ENCODE results near the gene ALG12. TPM values are rescaled to one million over a fixed set of nuclear protein-coding genes. Genes with fewer than 3 reads are reported as not detected.
A peak's percentile ranks its signal among the peaks of the same experiment; 100 is the strongest.

Gene ALG12
- total and polyA plus RNA-seq, 2 of the 8 experiments (the other 6 are each of a cell fraction or from before 2014, with no cell fraction given), result 13.4 to 22.5 TPM

DNA sequence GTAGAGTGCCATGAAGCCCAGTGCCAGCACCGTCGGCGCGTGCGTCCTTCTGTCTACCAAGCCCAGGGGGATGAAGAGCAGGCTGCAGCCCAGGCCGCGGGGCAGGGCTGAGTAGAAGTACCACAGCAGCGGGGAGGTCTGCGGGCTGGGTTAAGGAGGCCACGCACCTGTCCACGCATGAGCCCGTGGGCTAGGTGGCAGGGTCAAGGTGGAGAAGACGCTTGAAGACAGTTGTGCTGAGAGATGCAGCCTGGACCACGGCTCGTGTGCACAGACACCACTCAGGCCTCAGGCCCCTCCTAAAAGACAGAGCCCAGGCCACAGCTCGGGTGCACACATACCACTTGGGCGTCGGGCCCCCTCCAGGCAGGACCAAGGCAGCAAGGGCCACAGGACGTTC, 10.4 kb downstream of the ALG12 start:
- H2AK5ac ChIP-seq (ENCODE audit: low read depth, low read length), result no peak overlapping the region
- WGBS, 2 experiments (ENCODE audit: extremely low coverage in 1 of 2, insufficient coverage in 1 of 2, insufficient read length in 1 of 2, insufficient replicate concordance in 2 of 2, low coverage in 1 of 2, low lambda C conversion rate in 2 of 2, missing lambda C conversion rate in 1 of 2), result 96% methylated on average over 19 of the region's 19 CpGs; no CpG with 5 or more reads in 1 of the 2 experiments
- H2BK15ac ChIP-seq (ENCODE audit: low read length), result no peak overlapping the region
- H2BK120ac ChIP-seq (replicated peaks; ENCODE audit: low read depth, low read length), result no peak overlapping the region
- no peak overlapping the region for H3K14ac ChIP-seq (ENCODE audit: insufficient read length)
- DNase-seq (ENCODE audit: low read depth in 1 of 2, low spot score in 2 of 2) (no peak), FAIRE-seq (no peak)
- H4K91ac ChIP-seq (replicated peaks; ENCODE audit: insufficient read length, low read length), result no peak overlapping the region
- peaks cover 2 to 13% of the 10 kb centered on the region in 2 experiments for H4K20me1 ChIP-seq (replicated peaks in 1 of 2; ENCODE audit: control insufficient read depth in 1 of 2, insufficient read depth in 2 of 2, low read length in 2 of 2)
- H2BK12ac ChIP-seq (ENCODE audit: low read depth, low read length), result no peak overlapping the region
- no peak overlapping the region for H3K23ac ChIP-seq (ENCODE audit: insufficient read length)
- no peak overlapping the region for H3K4me2 ChIP-seq (ENCODE audit: insufficient read depth in 1 of 2, low read depth in 2 of 2, low read length in 2 of 2)
- H3K27ac ChIP-seq (ENCODE audit: low read depth, low read length), result no peak overlapping the region
- no peak overlapping the region for H3K4ac ChIP-seq (replicated peaks; ENCODE audit: insufficient read length, low read depth, low read length)
- H3K27me3 ChIP-seq (replicated peaks in 1 of 4; ENCODE audit: control insufficient read depth in 3 of 4, extremely low read depth in 1 of 4, insufficient read depth in 3 of 4, low read length in 3 of 4), result no peaks in the 10 kb centered on the region
- H3K79me2 ChIP-seq (ENCODE audit: control insufficient read depth in 1 of 2, insufficient read depth in 2 of 2, low read length in 2 of 2), result no peaks in the 10 kb centered on the region
- H3K9me3 ChIP-seq (ENCODE audit: insufficient read depth in 2 of 2, low read depth in 1 of 2, low read length in 1 of 2), result no peaks in the 10 kb centered on the region; a peak in 1 of 4 replicates
- H3K9ac ChIP-seq (replicated peaks in 1 of 4; ENCODE audit: extremely low read depth in 1 of 4, low read depth in 3 of 4, low read length in 3 of 4), result no peak overlapping the region
- peaks cover 2% of the 10 kb centered on the region; the same call in 1 of the 2 replicates for H3K79me1 ChIP-seq (ENCODE audit: low read depth, low read length)
- H2BK20ac ChIP-seq (ENCODE audit: low read length), result no peak overlapping the region
- H4K5ac ChIP-seq (ENCODE audit: insufficient read length, low read depth, low read length), result no peak overlapping the region
- H3K18ac ChIP-seq (ENCODE audit: extremely low read depth, low read length), result no peak overlapping the region
- H3K4me1 ChIP-seq (replicated peaks in 1 of 4; ENCODE audit: control insufficient read depth in 3 of 4, insufficient read depth in 4 of 4, low read length in 3 of 4), result no peaks in the 10 kb centered on the region
- CTCF ChIA-PET (ENCODE audit: partially characterized antibody), result no interaction called here
- no peak overlapping the region for H3K4me3 ChIP-seq (ENCODE audit: extremely low read depth in 1 of 4, insufficient read depth in 2 of 4, low read depth in 3 of 4, low read length in 4 of 4)
- H4K8ac ChIP-seq (ENCODE audit: extremely low read depth, insufficient read depth, low read length), result 0 out of 2 replicates have a peak overlapping the region, but pooled peaks have one; percentile 14
- POLR2A ChIA-PET (ENCODE audit: partially characterized antibody), result interaction anchor here (0.6 kb wide), 1 partner anchor 9 kb away, joined by 3 read pairs; no protein-coding TSS in a partner anchor
- H2AFZ ChIP-seq (ENCODE audit: low read length), result no peak overlapping the region
- peaks cover 0 to 20% (median 4%) of the 10 kb centered on the region in 4 experiments; a peak in 5 of 8 replicates for H3K36me3 ChIP-seq (ENCODE audit: control insufficient read depth in 2 of 4, insufficient read depth in 4 of 4, low read length in 3 of 4)
- H3K56ac ChIP-seq (replicated peaks; ENCODE audit: insufficient read length, low read depth, low read length), result no peak overlapping the region
- H3K23me2 ChIP-seq (ENCODE audit: low read depth, low read length), result no peaks in the 10 kb centered on the region
- no peak overlapping the region for H2BK5ac ChIP-seq (ENCODE audit: low read depth, low read length)
- TF ChIP-seq SP1 (IDR thresholded peaks at IDR 0.05; ENCODE audit: low read depth, low read length) (no peak), CEBPB (IDR thresholded peaks at IDR 0.05; ENCODE audit: low read depth, low read length) (no peak), PHF8 (conservative IDR thresholded peaks at IDR 0.05; ENCODE audit: low read depth, low read length) (no peak), RAD21 (IDR thresholded peaks at IDR 0.05 in 1 of 2, conservative IDR thresholded peaks at IDR 0.05 in 1 of 2; ENCODE audit: low read depth in 2 of 2, low read length in 2 of 2) (no peak), HDAC6 (IDR thresholded peaks at IDR 0.05; ENCODE audit: low read depth, low read length) (no peak), TBP (IDR thresholded peaks at IDR 0.05; ENCODE audit: low read depth, low read length) (no peak), BCL11A (IDR thresholded peaks at IDR 0.05; ENCODE audit: low read depth in 2 of 2, low read length in 2 of 2) (no peak), SIRT6 (IDR thresholded peaks at IDR 0.05; ENCODE audit: low read length) (no peak), CTBP2 (IDR thresholded peaks at IDR 0.05; ENCODE audit: borderline replicate concordance, insufficient read depth, insufficient read length, low read length) (no peak), CHD1 (IDR thresholded peaks at IDR 0.05; ENCODE audit: low read depth, low read length) (no peak), MAFK (IDR thresholded peaks at IDR 0.05; ENCODE audit: low read depth, low read length) (no peak), TCF12 (IDR thresholded peaks at IDR 0.05; ENCODE audit: low read depth, low read length) (no peak), GABPA (IDR thresholded peaks at IDR 0.05; ENCODE audit: borderline replicate concordance, insufficient read depth, low read length) (no peak)
- TF ChIP-seq, protein P1, sequence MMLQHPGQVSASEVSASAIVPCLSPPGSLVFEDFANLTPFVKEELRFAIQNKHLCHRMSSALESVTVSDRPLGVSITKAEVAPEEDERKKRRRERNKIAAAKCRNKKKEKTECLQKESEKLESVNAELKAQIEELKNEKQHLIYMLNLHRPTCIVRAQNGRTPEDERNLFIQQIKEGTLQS (IDR thresholded peaks at IDR 0.05; ENCODE audit: insufficient read depth, low read depth, low read length), result no peak

Measured in H1 (cell line).